ENCODE data around the gene TP53AIP1. TPM values are rescaled to one million over a fixed set of nuclear protein-coding genes. Genes with fewer than 3 reads are reported as not detected.

The TP53AIP1 gene
- polyA plus RNA-seq, 3 donors: 0.03 TPM; not detected in 2

DNA sequence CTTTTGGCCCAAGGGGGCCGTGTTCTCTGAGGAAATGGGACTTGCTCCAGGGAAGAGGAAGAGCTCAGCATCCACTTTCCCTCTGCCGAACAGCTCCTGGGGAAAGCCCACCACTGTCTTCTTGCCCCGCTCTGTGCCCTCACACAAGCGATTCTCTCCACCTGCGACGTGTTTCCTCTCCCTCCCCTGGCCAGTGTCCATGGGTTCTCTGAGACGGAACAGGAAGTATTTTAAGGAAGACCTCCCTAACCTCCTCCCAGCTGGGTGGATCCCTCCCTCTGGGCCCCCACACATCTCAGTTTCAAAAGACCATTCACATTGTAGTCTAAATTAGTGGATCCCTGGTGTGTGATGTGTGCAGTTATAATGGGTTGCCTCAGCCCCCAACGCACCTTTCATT is 1.6 kb downstream of the TP53AIP1 start:
- Histone ChIP-seq H4K20me1 (ENCODE audit: insufficient read depth, low read length) (no peaks in the 10 kb centered on the region), H3K4me3 (replicated peaks in 1 of 3; ENCODE audit: low read depth in 2 of 3, low read length in 3 of 3) (no peak overlapping the region), H3K79me2 (ENCODE audit: insufficient read depth, low read length) (no peaks in the 10 kb centered on the region), H3K4me1 (ENCODE audit: control insufficient read depth in 1 of 2, insufficient read depth in 2 of 2, low read length in 2 of 2) (peaks cover 0 to 5% of the 10 kb centered on the region in 2 donors), H3K27me3 (ENCODE audit: control insufficient read depth in 2 of 2, insufficient read depth in 2 of 2, low read length in 2 of 2) (no peaks in the 10 kb centered on the region), H3K9ac (ENCODE audit: insufficient read depth, low read length, poor library complexity, severe bottlenecking) (no peak overlapping the region), H3K9me3 (replicated peaks in 1 of 2; ENCODE audit: control insufficient read depth in 1 of 2, insufficient read depth in 1 of 2, low read length in 2 of 2) (no peaks in the 10 kb centered on the region), H3K36me3 (replicated peaks in 1 of 2; ENCODE audit: control insufficient read depth in 1 of 2, insufficient read depth in 2 of 2, low read length in 2 of 2) (no peaks in the 10 kb centered on the region), H2AFZ (ENCODE audit: insufficient read depth, low read depth, low read length, poor library complexity, severe bottlenecking) (peak overlapping the region; percentile 41), H3K27ac (ENCODE audit: low read depth in 1 of 2, low read length in 2 of 2) (no peak overlapping the region), H3K4me2 (replicated peaks; ENCODE audit: extremely low read depth, low read length, poor library complexity, severe bottlenecking) (no peak overlapping the region)
- H3K27me3 Mint-ChIP-seq (ENCODE audit: low read depth in 3 of 3): peaks cover 3 to 6% (median 6%) of the 10 kb centered on the region in 3 donors
- TF ChIP-seq, protein P1, sequence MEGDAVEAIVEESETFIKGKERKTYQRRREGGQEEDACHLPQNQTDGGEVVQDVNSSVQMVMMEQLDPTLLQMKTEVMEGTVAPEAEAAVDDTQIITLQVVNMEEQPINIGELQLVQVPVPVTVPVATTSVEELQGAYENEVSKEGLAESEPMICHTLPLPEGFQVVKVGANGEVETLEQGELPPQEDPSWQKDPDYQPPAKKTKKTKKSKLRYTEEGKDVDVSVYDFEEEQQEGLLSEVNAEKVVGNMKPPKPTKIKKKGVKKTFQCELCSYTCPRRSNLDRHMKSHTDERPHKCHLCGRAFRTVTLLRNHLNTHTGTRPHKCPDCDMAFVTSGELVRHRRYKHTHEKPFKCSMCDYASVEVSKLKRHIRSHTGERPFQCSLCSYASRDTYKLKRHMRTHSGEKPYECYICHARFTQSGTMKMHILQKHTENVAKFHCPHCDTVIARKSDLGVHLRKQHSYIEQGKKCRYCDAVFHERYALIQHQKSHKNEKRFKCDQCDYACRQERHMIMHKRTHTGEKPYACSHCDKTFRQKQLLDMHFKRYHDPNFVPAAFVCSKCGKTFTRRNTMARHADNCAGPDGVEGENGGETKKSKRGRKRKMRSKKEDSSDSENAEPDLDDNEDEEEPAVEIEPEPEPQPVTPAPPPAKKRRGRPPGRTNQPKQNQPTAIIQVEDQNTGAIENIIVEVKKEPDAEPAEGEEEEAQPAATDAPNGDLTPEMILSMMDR (IDR thresholded peaks at IDR 0.05): no peak
- H3K4me3 Mint-ChIP-seq: peak overlapping the region in 1 of 2 donors; percentile 69
- H3K9me3 Mint-ChIP-seq: no peaks in the 10 kb centered on the region
- H3K4me1 Mint-ChIP-seq: peaks cover 9% of the 10 kb centered on the region
- WGBS (ENCODE audit: insufficient coverage): 71% methylated on average over 1 of the region's 8 CpGs
- no peaks in the 10 kb centered on the region for H3K36me3 Mint-ChIP-seq
- DNase-seq: no peak
- H3K27ac Mint-ChIP-seq: peak overlapping the region in 1 of 7 donors; percentile 21
- intact Hi-C loops (cut with micrococcal nuclease): no loop called here

GRCh38 chr11:128940603-128941002 is 2.1 kb downstream of the TP53AIP1 start:
- Mint-ChIP-seq H3K9me3 (no peaks in the 10 kb centered on the region), H3K27me3 (ENCODE audit: low read depth in 3 of 3) (peaks cover 3 to 6% (median 4%) of the 10 kb centered on the region in 3 donors), H3K4me3 (no peak overlapping the region), H3K36me3 (no peaks in the 10 kb centered on the region), H3K4me1 (peaks cover 9% of the 10 kb centered on the region), H3K27ac (no peak overlapping the region)
- Histone ChIP-seq H3K4me1 (ENCODE audit: control insufficient read depth in 1 of 2, insufficient read depth in 2 of 2, low read length in 2 of 2) (peaks cover 0 to 5% of the 10 kb centered on the region in 2 donors), H3K4me3 (replicated peaks in 1 of 3; ENCODE audit: low read depth in 2 of 3, low read length in 3 of 3) (no peak overlapping the region), H3K9me3 (replicated peaks in 1 of 2; ENCODE audit: control insufficient read depth in 1 of 2, insufficient read depth in 1 of 2, low read length in 2 of 2) (no peaks in the 10 kb centered on the region), H3K79me2 (ENCODE audit: insufficient read depth, low read length) (no peaks in the 10 kb centered on the region), H3K27me3 (ENCODE audit: control insufficient read depth in 2 of 2, insufficient read depth in 2 of 2, low read length in 2 of 2) (no peaks in the 10 kb centered on the region), H3K27ac (ENCODE audit: low read depth in 1 of 2, low read length in 2 of 2) (no peak overlapping the region), H3K4me2 (replicated peaks; ENCODE audit: extremely low read depth, low read length, poor library complexity, severe bottlenecking) (no peak overlapping the region), H3K9ac (ENCODE audit: insufficient read depth, low read length, poor library complexity, severe bottlenecking) (no peak overlapping the region), H3K36me3 (replicated peaks in 1 of 2; ENCODE audit: control insufficient read depth in 1 of 2, insufficient read depth in 2 of 2, low read length in 2 of 2) (no peaks in the 10 kb centered on the region), H2AFZ (ENCODE audit: insufficient read depth, low read depth, low read length, poor library complexity, severe bottlenecking) (peak overlapping the region; percentile 41), H4K20me1 (ENCODE audit: insufficient read depth, low read length) (no peaks in the 10 kb centered on the region)
- intact Hi-C loops (cut with micrococcal nuclease): no loop called here
- DNase-seq: no peak
- TF ChIP-seq, protein P1 (IDR thresholded peaks at IDR 0.05): no peak
- 99% methylated on average over 8 of the region's 15 CpGs for WGBS (ENCODE audit: insufficient coverage)

Measured in CD14-positive monocyte (primary cell).